HepG2 (cell line): Measurements from ENCODE around the gene RARA. TPM values are rescaled to one million over a fixed set of nuclear protein-coding genes. Genes with fewer than 3 reads are reported as not detected.

ENCODE experiments used
- ASH2L ChIP-seq: fragments of 300-600, 200-600 bp; sonication (generic); IDR thresholded peaks from 2 replicates; pipeline ENCODE4 v1.7.0; 2017; ENCODE audit warnings: low read depth, mild to moderate bottlenecking, moderate library complexity, mixed read lengths, low read length; ENCODE audit not compliant: insufficient read length
- ELF1 ChIP-seq: sonication (generic); formaldehyde crosslinking; IDR thresholded peaks from 2 replicates; pipeline ENCODE4 v1.4.0; 2020; ENCODE audit warnings: missing genetic modification reagents
- HDAC1 ChIP-seq: sonication (generic); formaldehyde crosslinking; IDR thresholded peaks from 2 replicates; pipeline ENCODE4 v1.5.1; 2020; ENCODE audit warnings: mild to moderate bottlenecking, missing genetic modification reagents
- HNRNPL ChIP-seq: fragments of 200-400 bp; formaldehyde crosslinking; IDR thresholded peaks from 2 replicates; pipeline ENCODE4 v1.6.1; 2017; ENCODE audit warnings: mild to moderate bottlenecking, low read depth, low read length
- KDM4B ChIP-seq: sonication (generic); formaldehyde crosslinking; IDR thresholded peaks from 2 replicates; pipeline ENCODE4 v1.4.0; 2020; ENCODE audit warnings: missing genetic modification reagents
- MAZ ChIP-seq, 2 experiments: sonication (generic) in 1 of 2; formaldehyde crosslinking in 1 of 2; IDR thresholded peaks; 2 replicates each; pipeline versions ENCODE4 v1.5.0 to v1.6.1; 2012 to 2020; ENCODE audit warnings: low read depth in 2 of 2, mild to moderate bottlenecking in 2 of 2, borderline replicate concordance in 1 of 2, improper control_type of control experiment in 1 of 2, low read length in 1 of 2, missing genetic modification reagents in 1 of 2, moderate library complexity in 1 of 2
- NFYB ChIP-seq: sonication (generic); formaldehyde crosslinking; IDR thresholded peaks from 2 replicates; pipeline ENCODE4 v1.4.0; 2020; ENCODE audit warnings: missing genetic modification reagents
- RXRA ChIP-seq: sonication (generic); formaldehyde crosslinking; IDR thresholded peaks from 2 replicates; pipeline ENCODE4 v1.5.1; 2020; ENCODE audit warnings: missing genetic modification reagents
- TAF15 ChIP-seq: fragments of 200-400 bp; formaldehyde crosslinking; IDR thresholded peaks from one replicate; pipeline ENCODE4 v1.6.1; 2018; ENCODE audit warnings: mild to moderate bottlenecking, low read depth, low read length; ENCODE audit not compliant: poor library complexity, severe bottlenecking
- polyA plus RNA-seq, 8 experiments: library from polyadenylated mRNA; depleted of rRNA in 3 of 8; stranded (reverse) in 7 of 8; unstranded in 1 of 8; fragments of >200 nt; fragmentation: Illumina TruSeq in 4 of 8; extraction: Trizol in 4 of 8; gene quantifications; 2 replicates each; pipeline versions ENCODE4 v1.2.1 to v1.2.3, GENCODE V29; 2011 to 2016; ENCODE audit warnings: low read depth in 4 of 8, missing spikeins in 1 of 8, mixed read lengths in 1 of 8; ENCODE audit not compliant: insufficient read depth in 1 of 8
- total RNA-seq, 5 experiments: library from RNA; depleted of rRNA; stranded (reverse); fragments of >200 nt; fragmentation: Illumina TruSeq; extraction: Trizol; gene quantifications; 2 replicates each; pipeline ENCODE4 v1.2.3, GENCODE V29; 2016; ENCODE audit warnings: low read depth in 1 of 5
- TF ChIP-seq, protein P1 (sequence below): sonication (generic); formaldehyde crosslinking; conservative IDR thresholded peaks from 2 replicates; pipeline ENCODE4 v1.4.0; 2020; ENCODE audit warnings: mild to moderate bottlenecking, missing genetic modification reagents, moderate library complexity

Gene RARA
- total and polyA plus RNA-seq, 2 of the 13 experiments (the other 11 are each of a cell fraction or from before 2014, with no cell fraction given): 6.4 to 8.6 TPM

DNA sequence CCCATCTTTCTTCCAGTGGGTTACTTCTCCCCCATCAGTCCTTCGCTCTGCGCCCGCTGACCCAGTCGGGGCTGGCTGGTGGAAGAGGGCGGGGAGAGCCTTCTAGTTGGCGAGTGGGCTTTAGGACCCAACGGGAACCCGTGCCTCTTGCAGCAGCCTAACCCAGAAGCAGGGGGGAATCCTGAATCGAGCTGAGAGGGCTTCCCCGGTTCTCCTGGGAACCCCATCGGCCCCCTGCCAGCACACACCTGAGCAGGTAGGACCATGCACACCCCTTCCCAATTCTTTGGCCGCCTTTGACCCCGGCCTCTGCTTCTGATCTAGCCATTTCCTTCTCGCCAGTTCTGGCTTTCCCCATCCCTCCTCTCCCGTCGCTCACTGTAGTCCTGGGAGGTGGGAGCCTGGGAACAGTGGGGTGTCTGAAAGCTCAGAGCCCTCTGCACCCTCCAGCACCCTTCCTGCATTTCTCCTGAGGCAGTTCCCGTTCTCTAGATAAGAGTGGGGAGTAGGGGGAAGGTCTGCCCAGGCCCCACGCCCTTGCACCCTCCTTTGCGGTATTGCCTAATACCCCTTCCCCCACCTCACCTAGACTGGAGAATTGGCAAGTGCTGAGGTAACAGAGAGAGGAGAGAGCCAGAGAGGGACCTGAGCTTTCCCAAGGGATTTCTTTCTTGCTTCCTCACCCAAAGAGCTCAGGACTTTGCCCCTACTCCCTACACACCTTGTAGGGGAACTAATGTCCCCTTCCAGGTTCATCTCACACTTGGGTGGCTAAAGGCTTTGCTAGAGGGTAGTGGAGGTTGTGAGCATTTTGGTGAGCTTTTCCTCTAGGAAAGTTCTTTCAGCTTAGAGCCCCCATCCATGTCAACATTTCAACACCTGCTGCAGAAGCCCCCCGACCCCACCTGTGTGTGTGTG, at the start of gene RARA (continued):
- no peak; the same call in 1 of the 2 replicates for TF ChIP-seq MAZ (IDR thresholded peaks at IDR 0.05; ENCODE audit: borderline replicate concordance, low read depth, low read length)
- peak; percentile 78 for TF ChIP-seq MAZ (CRISPR knock-in tag; IDR thresholded peaks at IDR 0.05; ENCODE audit: low read depth)
- 0 out of 2 replicates have a peak, but pooled peaks have one; percentile 37 for TF ChIP-seq HNRNPL
- TF ChIP-seq ASH2L: peak; percentile 38
- 0 out of 2 replicates have a peak, but pooled peaks have one; percentile 22 for TF ChIP-seq HDAC1
- TF ChIP-seq, protein P1, sequence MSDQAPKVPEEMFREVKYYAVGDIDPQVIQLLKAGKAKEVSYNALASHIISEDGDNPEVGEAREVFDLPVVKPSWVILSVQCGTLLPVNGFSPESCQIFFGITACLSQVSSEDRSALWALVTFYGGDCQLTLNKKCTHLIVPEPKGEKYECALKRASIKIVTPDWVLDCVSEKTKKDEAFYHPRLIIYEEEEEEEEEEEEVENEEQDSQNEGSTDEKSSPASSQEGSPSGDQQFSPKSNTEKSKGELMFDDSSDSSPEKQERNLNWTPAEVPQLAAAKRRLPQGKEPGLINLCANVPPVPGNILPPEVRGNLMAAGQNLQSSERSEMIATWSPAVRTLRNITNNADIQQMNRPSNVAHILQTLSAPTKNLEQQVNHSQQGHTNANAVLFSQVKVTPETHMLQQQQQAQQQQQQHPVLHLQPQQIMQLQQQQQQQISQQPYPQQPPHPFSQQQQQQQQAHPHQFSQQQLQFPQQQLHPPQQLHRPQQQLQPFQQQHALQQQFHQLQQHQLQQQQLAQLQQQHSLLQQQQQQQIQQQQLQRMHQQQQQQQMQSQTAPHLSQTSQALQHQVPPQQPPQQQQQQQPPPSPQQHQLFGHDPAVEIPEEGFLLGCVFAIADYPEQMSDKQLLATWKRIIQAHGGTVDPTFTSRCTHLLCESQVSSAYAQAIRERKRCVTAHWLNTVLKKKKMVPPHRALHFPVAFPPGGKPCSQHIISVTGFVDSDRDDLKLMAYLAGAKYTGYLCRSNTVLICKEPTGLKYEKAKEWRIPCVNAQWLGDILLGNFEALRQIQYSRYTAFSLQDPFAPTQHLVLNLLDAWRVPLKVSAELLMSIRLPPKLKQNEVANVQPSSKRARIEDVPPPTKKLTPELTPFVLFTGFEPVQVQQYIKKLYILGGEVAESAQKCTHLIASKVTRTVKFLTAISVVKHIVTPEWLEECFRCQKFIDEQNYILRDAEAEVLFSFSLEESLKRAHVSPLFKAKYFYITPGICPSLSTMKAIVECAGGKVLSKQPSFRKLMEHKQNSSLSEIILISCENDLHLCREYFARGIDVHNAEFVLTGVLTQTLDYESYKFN (CRISPR knock-in tag): peak; percentile 43; the same call in 1 of the 2 replicates
- TF ChIP-seq TAF15: no peak
- TF ChIP-seq RXRA (CRISPR knock-in tag): peak; percentile 56; the same call in 1 of the 2 replicates
- TF ChIP-seq NFYB: peak; percentile 34; the same call in 1 of the 2 replicates
- no peak for TF ChIP-seq ELF1 (CRISPR knock-in tag)
- TF ChIP-seq KDM4B (CRISPR knock-in tag): peak; percentile 65; the same call in 1 of the 2 replicates
